ENCODE measurements around the gene AGPAT3. TPM values are rescaled to one million over a fixed set of nuclear protein-coding genes. Genes with fewer than 3 reads are reported as not detected.

AGPAT3 gene
- total RNA-seq, 4 donors from 2014 or later, result 31.7 to 35.7 (median 33.0) TPM

- intact Hi-C loops (cut with DNase I), result no loop called here
- Histone ChIP-seq H3K27me3 (no peaks in the 10 kb centered on the region), H3K9me3 (no peaks in the 10 kb centered on the region), H3K4me3 (no peak overlapping the region), H3K4me1 (no peaks in the 10 kb centered on the region), H3K27ac (no peak overlapping the region), H3K36me3 (peaks cover 0 to 48% (median 11%) of the 10 kb centered on the region in 3 donors)
- 92% methylated on average over 5 of the region's 6 CpGs; no CpG with 5 or more reads in 1 of the 2 donors for WGBS, 2 donors
- TF ChIP-seq, protein P1, sequence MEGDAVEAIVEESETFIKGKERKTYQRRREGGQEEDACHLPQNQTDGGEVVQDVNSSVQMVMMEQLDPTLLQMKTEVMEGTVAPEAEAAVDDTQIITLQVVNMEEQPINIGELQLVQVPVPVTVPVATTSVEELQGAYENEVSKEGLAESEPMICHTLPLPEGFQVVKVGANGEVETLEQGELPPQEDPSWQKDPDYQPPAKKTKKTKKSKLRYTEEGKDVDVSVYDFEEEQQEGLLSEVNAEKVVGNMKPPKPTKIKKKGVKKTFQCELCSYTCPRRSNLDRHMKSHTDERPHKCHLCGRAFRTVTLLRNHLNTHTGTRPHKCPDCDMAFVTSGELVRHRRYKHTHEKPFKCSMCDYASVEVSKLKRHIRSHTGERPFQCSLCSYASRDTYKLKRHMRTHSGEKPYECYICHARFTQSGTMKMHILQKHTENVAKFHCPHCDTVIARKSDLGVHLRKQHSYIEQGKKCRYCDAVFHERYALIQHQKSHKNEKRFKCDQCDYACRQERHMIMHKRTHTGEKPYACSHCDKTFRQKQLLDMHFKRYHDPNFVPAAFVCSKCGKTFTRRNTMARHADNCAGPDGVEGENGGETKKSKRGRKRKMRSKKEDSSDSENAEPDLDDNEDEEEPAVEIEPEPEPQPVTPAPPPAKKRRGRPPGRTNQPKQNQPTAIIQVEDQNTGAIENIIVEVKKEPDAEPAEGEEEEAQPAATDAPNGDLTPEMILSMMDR (IDR thresholded peaks at IDR 0.05), result no peak
- no peak for TF ChIP-seq POLR2A (IDR thresholded peaks at IDR 0.05)
- no peak for DNase-seq
These were observed 91.6 kb downstream of the AGPAT3 start for GRCh38 chr21:43956670-43957035.

- Histone ChIP-seq H3K27me3 (no peaks in the 10 kb centered on the region), H3K4me1 (peaks cover 0 to under 1% (median 0%) of the 10 kb centered on the region in 3 donors), H3K36me3 (peaks cover 0 to 50% (median 11%) of the 10 kb centered on the region in 3 donors), H3K27ac (no peak overlapping the region), H3K4me3 (no peak overlapping the region), H3K9me3 (no peaks in the 10 kb centered on the region)
- DNase-seq, result no peak
- TF ChIP-seq, protein P1 (IDR thresholded peaks at IDR 0.05), result no peak
- TF ChIP-seq POLR2A (IDR thresholded peaks at IDR 0.05), result no peak
- intact Hi-C loops (cut with DNase I), result no loop called here
- WGBS, 2 donors, result 77% methylated on average over 3 of the region's 17 CpGs; no CpG with 5 or more reads in 1 of the 2 donors
These were observed 92.1 kb downstream of the AGPAT3 start for GRCh38 chr21:43957128-43957571.

DNA sequence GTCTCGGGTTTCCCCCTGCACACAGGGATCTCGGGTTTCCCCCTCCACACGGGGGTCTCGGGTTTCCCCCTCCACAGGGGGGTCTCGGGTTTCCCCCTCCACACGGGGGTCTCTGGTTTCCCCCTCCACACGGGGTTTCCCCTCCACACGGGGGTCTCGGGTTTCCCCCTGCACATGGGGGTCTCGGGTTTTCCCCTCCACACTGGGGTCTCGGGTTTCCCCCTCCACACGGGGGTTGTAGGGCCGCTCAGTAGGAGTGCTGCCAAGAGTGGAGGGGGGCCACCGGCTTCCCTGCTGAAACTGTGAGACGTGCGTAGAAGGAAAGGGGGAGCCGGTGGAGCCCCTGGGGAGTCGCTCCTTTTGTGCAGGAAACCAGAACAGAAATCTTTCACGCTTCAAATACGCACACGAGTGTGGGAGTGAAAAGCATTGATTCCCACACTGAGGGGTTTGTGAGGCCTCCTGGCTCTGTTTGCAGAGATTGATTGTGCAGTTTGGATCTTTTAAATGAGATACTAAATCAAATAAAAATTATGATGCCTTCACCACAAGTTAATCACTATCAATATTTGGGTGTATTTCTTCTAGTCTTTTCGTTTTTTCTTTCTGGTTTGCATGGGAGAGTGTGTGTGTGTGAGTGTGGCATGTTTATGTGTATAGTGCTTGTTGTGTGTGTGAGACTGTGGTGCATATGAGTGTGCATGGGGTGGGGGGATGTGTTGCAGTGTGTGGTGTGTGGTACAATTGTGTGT, 92.8 kb downstream of the AGPAT3 start:
- Histone ChIP-seq H3K27me3 (no peaks in the 10 kb centered on the region), H3K27ac (no peak overlapping the region), H3K9me3 (no peaks in the 10 kb centered on the region), H3K4me3 (no peak overlapping the region), H3K4me1 (peaks cover 0 to 7% (median 0%) of the 10 kb centered on the region in 3 donors), H3K36me3 (peaks cover 0 to 55% (median 11%) of the 10 kb centered on the region in 3 donors)
- TF ChIP-seq POLR2A (IDR thresholded peaks at IDR 0.05), result no peak
- TF ChIP-seq, protein P1 (IDR thresholded peaks at IDR 0.05), result no peak
- no peak for DNase-seq
- WGBS, 2 donors, result 71 to 84% methylated on average over 6 to 7 of the region's 22 CpGs
- intact Hi-C loops (cut with DNase I), result no loop called here

DNA sequence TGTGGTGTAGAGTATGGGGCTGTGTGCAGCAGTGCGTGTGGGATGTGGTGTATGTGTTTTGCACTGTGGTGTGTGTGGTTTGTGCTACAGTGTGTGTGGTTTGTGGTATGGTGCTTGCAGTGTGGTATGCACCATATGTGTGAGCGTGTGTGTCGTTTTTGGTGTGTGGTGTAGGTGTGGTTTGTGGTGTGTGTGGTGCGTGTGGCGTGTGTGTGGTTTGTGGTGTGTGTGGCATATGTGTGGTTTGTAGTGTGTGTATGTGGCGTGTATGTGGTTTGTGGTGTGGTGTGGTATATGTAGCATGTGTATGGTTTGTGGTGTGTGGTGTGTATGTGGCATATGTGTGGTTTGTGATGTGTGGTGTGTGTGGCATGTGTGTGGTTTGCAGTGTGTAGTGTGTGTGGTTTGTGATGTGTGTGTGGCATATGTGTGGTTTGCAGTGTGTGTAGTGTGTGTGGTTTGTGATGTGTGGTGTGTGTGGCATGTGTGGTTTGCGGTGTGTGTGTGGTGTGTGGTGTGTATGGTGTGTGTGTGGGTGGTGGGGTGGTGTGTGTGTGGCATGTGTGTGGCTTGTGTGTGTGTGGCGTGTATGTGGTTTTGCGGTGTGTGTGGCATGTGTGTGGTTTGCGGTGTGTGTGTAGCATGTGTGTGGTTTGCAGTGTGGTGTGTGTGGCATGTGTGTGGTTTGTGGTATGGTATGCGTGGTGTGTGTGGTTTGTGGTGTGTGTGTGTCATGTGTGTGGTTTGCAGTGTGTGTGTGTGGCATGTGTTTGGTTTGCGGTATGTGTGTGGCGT, 93.5 kb downstream of the AGPAT3 start:
- Histone ChIP-seq H3K36me3 (peaks cover 0 to 61% (median 11%) of the 10 kb centered on the region in 3 donors), H3K4me1 (peaks cover 0 to 7% (median 0%) of the 10 kb centered on the region in 3 donors), H3K4me3 (no peak overlapping the region), H3K27me3 (no peaks in the 10 kb centered on the region), H3K27ac (no peak overlapping the region), H3K9me3 (no peaks in the 10 kb centered on the region)
- intact Hi-C loops (cut with DNase I), result no loop called here
- WGBS, 2 donors, result 89 to 92% methylated on average over 12 to 13 of the region's 13 CpGs
- TF ChIP-seq, protein P1 (IDR thresholded peaks at IDR 0.05), result no peak
- TF ChIP-seq POLR2A (IDR thresholded peaks at IDR 0.05), result no peak
- no peak for DNase-seq

Data from esophagus squamous epithelium (tissue), 5 donors.